IPS-NIHi7 (cell line): ENCODE data around the gene SH3D19.
"Not testable (repeated sequence)": the region's sequence is repeated elsewhere in the genome, so short reads cannot be mapped to it uniquely, and the experiment has no call there.

Experiments
- DNase-seq: peaks from one replicate; pipeline ENCODE4 v3.0.0; 2012; ENCODE audit warnings: mixed read lengths; ENCODE audit errors: extremely low spot score

SH3D19 gene

DNA sequence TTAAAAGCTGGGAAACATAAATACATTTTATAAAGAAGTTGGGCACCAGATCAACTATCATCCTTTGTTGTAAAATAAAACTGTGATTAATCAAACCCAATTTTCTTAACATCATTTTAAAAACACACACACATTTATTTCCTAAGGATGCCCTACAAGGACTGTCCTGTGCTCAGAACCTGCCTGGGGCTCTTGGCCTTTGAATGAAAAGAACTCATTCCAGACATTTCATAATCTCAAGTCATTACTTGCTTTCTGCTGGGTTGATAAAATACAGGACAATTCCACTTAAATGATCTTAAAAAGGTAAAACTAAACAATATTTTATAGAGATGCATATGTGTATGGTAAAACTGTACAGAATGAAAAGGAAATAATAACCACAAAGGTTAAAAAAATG, 2.8 kb downstream of the SH3D19 start:
- DNase-seq: no peak

- DNase-seq: not testable (repeated sequence)
Measured at GRCh38 chr4:151322161-151322560, 3.2 kb downstream of the SH3D19 start.

GRCh38 chr4:151321586-151321985, 3.8 kb downstream of the SH3D19 start:
- no peak for DNase-seq

GRCh38 chr4:151319490-151319889, 5.9 kb downstream of the SH3D19 start:
- no peak for DNase-seq

- DNase-seq: no peak
Measured at GRCh38 chr4:151318307-151319006, 6.9 kb downstream of the SH3D19 start.

- DNase-seq: no peak
Measured at GRCh38 chr4:151316645-151317044, 8.8 kb downstream of the SH3D19 start.

DNA sequence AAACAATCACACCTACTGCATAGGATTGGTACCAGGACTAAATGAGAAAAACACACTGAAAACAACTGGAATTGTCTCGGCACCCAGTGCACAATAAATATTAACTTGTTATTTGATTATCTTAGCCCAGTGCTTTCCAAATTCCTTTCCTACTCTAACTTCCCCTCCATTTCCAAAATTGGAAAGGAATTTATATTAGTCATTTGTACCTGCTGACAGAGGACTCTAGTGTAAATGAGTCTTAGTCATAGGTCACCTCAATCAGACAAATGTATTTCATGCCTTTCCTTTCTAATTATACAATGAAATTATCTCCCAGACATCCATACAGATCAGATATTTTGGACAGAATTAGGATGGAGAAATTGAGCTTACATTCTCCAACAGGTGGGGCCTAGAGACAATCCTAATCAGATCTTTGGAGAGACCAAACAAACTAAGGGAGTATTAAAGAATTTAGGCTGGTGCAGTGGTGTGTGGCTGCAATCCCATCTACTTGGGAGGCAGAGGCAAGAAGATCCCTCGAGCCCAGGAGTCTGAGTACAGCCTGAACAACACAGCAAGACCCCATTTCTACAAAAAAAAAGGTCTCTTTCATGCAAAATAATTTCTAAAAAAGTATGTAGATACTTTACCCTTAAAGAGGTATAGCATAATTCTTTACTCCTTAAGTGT, 10.1 kb downstream of the SH3D19 start:
- DNase-seq: no peak

GRCh38 chr4:151314479-151314878, 10.9 kb downstream of the SH3D19 start:
- DNase-seq: no peak

DNA sequence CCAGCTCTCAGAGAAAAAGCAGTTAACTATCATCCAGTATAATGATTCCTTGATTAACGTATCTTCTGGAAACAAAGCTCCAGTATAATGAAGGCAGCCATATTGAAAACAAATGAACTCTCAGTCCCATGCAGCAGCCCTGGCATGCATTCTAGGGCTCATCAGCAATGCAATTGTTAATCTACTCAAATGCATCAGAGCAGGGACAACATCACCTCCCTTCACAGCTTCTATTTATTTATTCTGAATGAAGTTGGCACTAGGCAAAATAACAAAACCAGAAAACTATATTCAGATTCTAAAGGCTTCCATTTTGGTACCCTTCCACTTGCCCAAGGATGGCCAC, 11.4 kb downstream of the SH3D19 start:
- no peak for DNase-seq

- DNase-seq: no peak
Measured at GRCh38 chr4:151313306-151314009, 11.9 kb downstream of the SH3D19 start.

DNA sequence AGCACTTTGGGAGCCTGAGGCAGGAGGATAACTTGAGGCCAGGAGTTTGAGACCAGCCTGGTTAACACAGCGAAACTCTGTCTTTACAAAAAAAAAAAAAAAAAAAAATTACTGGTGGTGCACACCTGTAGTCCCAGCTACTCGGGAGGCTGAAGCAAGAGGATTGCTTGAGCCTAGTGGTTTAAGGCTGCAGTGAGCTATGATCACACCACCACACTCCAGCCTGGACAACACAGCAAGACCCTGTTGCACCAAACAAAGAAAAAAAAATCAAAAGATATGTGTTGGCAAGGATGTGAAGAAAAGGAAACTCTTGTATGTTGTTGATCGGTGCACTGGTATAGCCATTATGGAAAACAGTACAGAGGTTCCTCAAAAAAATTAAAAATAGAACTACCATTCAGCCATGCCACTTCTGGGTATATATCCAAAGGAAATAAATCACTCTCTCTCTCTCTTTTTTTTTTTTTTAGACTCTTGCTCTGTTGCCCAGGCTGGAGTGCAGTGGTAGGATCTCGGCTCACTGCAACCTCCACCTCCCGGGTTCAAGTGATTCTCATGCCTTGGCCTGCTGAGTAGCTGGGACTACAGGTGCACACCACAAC, 15.2 kb downstream of the SH3D19 start:
- DNase-seq: no peak

DNA sequence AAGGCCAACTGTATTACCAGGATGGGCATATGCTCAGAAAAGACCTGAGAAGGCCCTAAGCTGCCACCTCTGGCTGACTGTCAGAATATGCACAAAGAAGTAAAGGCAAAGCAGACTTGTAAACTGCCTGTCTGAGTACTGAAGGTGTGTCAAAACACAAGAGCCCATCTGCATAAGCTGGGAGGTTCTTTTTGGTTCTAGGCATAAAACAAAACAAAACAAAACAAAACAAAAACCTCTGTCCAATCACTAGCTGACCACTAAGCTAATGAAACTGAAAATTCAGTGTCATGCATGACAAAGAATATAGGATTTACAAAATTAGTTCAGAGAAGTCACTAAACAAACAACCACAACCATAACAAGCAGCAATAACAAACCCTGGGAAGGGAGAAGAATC, 20.6 kb downstream of the SH3D19 start:
- DNase-seq: no peak

DNA sequence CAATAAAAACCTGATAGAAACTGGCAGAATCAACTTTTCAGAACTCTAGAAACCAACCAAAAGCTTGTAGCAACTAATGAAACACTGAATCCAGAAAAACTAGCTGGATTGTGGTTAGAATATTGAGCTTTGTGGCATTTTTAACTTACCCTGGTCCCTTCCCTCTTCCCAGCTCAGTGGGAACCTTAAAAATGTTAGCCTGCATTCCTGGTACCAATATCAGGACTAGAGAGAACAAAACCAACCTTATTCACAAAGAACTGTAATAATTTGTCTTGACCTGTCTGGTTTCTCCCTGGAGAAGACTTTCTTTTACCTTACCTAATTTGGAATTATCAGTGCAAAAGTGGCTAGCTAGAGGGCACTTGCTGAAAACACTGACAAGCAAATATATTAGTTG, 21.2 kb downstream of the SH3D19 start:
- DNase-seq: no peak

DNA sequence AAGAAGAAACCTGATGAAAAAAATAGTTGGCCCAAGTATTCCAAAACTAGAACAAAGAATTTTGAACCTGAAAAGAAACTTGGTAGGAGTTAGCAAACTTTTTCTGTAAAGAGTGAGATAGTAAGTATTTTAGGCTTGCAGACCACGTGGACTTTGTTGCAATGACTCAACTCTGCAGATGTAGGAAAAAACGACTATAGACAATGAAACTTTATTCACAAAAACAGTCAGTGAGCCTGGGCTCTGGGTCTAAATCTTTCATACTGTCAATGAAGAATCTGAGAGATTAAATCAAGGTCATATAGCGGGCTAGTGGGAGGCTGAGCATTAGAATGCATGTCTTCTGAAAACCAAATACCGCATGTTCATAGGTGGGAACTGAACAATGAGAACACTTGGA, 23.0 kb downstream of the SH3D19 start:
- no peak for DNase-seq

- no peak for DNase-seq
Measured at GRCh38 chr4:151297170-151297569, 28.2 kb downstream of the SH3D19 start.

DNA sequence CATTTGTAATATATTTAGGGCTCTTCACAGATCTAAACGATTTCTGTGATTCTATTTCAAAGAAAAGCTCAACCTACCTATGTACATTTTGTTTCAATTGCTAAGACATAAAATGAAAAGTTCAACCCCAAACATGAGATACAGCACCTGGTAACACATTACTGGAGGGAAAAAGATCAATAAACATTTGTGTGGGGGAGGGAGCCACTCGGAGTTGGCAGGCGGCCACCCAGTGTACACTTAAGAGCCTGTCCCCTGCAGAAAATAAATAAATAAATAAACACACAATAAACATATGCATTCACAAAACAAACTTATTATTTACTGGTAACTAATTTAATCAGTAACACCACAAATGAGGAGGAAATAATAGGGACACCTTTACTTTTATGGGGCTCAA, 29.2 kb downstream of the SH3D19 start:
- DNase-seq: no peak

DNA sequence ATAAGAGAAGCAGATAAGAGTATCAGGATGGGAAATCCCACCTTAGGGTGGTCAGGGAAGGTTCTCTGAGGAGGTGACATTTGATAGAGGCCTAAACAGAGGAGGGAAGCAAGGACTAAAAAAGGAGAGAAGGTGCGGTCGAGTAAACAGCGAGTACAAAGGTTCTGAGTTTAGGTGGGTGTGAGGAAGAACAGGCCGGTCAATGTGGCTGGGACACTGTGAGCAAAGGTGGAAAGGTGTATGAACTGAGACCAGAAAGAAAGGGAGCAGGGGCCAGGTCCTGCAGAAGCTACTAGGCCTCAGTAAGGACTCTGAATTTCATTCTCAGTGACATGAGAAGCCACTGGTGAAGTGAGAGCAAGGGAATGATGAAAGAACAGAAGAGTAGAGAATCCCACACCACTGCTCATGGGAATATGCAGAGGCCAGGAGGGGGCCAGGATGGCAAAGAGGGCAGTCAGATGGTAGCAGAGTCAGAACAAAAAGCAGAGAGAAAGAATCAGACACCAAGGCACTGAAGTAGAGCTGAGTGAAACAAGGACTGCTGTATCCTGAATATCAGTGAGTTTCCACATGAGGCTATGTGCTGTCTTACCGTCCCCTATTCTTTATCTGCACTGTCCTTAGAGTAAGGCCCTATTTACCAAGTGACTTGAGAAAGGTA, 30.4 kb downstream of the SH3D19 start:
- DNase-seq: no peak

GRCh38 chr4:151292038-151292437, 33.4 kb downstream of the SH3D19 start:
- no peak for DNase-seq

DNA sequence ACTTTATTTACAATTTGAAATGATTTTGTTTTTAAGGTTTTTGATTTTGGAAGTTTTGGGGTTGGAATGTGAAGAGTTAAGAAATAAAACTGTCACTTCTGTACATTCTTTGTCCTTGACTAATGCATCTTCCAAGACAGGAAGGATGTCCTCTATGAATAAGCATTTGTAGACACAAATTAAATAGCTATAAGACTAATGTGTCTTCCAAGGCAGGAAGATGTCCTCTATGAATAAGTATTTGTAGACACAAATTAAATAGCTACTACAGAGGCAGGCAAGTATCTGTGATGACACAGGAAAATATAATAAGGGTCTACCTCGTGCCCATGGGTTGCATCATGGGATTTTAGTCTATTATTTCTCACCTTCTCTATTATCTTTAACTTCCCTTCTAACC, 33.9 kb downstream of the SH3D19 start:
- no peak for DNase-seq

DNA sequence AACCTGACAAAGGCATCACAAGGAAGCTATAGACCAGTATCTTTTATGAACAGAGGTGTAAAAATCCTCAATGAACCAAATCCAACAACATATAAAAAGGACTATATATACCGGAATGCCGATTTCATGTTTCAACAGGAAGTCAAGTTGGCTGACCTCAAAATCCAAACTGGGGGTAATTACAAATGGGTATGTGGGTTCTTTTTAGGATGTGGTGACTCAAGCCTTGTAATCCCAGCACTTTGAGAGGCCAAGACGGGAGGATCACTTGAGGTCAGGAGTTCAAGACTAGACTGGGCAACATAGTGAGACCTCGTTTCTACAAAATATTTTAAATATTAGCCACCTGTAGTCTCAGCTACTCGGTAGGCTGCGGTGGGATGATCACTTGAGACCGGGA, 38.0 kb downstream of the SH3D19 start:
- DNase-seq: no peak

DNA sequence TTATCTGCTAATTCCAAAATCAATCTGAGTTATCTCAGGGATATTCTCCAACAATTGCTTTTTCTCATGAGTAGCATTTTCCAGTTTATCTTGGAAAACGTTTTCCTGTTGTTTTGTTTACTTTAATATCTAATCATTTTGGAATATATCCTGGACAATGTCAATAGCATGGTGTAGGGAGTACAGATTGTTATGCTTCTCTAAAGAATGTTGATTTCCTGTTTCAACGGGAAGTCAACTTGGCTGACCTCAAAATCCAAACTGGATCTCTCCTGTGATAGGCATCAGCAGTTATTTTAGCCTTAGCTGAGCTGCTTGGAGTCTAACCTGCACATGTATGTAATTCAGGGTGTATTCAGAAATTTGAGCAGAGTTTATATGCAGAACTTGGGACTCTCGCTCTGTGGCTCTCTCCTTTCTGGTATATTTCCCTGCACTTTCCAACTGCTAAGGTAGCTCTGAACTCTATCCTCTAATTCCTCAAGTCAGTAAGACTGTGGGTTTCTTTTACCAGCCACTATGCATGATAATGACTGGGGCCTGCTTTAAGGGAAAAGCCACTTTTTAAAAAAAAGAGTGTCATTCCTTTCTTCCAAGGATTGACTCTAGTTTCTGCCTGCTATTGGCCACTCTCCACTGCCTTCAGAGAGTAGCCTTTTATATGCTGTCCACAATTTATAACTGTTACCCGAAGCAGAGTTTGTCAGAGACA, 40.7 kb downstream of the SH3D19 start:
- DNase-seq: peak; percentile 47
